GM18520 (cell line): ENCODE data around the gene ZBTB49.

Experiments
- ATAC-seq: cut with Tn5 transposase; IDR thresholded peaks from one replicate; pipeline ENCODE4 v1.9.1; 2021; ENCODE audit not compliant: unreplicated experiment

The ZBTB49 gene

DNA sequence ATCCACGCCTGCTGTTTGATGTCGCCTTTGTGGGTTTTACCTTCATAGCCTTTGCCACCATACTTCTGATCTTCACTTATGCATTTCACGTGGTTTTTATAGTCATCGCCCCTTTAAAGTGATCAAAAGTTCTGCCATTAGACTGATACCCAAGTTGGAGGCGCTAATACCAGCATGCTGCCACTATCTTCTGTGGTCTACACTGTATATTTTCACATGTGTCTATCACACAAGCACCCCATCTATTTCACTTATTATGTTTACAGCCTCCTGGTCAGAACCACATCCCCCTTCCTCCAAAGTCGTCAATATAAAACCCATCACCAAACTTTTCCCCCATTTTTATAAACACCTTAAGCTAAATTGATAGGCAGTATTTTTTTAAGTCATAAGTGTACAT, 8.3 kb upstream of the ZBTB49 start:
- no peak for ATAC-seq

- ATAC-seq = no peak
Measured at GRCh38 chr4:4284827-4285618, 5.0 kb upstream of the ZBTB49 start.

- no peak for ATAC-seq
Measured at GRCh38 chr4:4288098-4288497, 2.0 kb upstream of the ZBTB49 start.

DNA sequence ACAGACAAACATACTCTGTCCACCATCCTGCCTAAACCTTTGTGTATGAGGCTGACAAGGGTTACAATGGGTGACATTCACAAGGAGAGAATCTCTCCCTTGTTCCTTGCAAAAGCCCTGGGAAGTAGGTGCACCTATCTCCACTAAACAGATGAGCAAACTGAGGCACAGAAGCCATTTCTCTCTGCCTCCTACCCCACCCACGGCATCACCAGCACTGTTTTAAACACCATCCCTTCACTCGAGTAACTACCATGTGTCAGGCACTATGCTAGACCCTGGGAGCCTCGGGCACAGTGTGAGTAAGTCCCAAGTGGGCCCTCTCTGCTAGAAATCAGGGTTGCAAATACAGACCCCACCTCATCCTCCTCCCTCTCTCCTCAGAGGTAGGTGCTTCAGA, 996 bp upstream of the ZBTB49 start:
- no peak for ATAC-seq

DNA sequence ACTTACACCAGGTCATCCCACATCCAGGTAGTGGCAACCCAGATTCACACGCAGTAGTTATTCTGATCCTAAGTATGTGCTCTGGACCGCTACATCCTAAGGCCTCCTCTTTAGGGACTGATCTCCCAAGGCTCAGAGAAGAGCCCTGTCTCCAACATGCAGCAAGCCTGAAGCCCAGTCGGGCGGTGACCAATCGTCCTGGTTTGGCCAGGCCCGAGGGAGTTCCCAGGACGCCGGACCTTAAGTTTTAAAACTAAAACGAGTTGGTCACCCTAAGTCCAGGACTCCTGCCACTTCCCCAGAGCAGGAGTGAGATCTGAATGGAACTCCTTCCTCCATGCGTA, 482 bp upstream of the ZBTB49 start:
- ATAC-seq = peak; percentile 6

DNA sequence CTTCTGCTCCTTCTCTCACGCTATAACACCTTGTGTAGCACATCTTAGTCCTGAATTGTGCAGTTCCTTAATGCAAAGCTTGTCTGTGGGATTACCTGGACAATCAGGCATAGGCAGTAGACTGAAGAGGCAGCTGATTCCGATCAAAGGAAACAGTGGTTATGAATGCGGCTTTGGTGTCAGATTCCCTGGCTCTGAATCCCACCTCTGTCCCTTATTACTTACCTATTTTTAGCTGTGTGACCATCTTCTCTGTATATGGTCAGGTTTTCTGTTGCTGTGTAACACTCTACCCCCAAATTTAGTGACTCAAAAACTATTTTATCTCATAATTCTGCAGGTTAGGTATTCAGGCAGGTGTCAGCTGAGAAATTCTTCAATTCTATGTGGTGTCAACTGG, 3.2 kb downstream of the ZBTB49 start:
- ATAC-seq = no peak

GRCh38 chr4:4296283-4296846, 6.3 kb downstream of the ZBTB49 start:
- ATAC-seq = no peak

DNA sequence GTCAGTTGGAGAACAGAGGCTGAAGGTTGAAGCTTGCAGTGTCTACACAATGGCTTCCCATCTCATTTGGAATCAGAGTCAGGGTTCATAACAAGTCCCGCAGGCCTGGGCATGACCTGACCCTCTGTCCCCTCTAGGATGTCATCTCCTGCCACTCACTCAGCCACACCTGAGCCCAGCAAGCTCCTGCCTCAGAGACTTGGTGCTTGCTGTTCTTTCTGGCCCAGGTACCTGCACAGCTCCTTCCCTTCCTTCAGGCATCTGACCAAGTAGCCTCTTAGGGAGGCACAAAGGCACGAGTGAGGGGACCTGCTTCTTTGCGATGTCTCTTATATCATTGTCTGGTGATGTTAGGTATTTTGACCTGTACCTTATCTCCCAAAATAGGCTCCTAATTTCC, 9.0 kb downstream of the ZBTB49 start:
- no peak for ATAC-seq

DNA sequence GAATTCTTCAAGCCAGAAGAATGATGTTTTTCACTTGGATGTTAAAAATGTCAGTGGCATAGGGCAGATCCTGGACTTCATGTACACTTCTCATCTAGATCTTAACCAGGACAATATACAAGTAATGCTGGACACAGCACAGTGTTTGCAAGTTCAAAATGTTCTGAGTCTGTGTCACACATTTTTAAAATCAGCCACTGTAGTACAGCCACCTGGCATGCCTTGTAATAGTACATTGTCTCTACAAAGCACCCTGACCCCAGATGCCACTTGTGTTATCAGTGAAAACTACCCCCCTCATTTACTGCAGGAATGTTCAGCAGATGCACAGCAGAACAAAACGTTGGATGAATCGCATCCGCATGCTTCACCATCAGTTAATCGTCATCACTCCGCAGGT, 11.9 kb downstream of the ZBTB49 start:
- ATAC-seq = no peak

DNA sequence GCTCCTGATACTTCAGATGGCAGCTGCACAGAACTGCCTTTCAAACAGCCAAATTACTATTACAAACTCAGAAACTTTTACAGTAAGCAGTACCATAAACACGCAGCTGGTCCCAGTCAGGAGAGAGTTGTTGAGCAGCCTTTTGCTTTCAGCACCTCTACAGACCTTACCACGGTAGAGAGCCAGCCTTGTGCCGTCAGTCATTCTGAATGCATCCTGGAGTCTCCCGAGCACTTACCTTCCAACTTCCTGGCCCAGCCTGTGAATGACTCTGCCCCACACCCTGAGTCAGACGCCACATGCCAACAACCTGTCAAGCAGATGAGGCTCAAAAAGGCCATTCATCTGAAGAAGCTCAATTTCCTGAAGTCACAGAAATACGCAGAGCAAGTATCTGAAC, 12.4 kb downstream of the ZBTB49 start:
- ATAC-seq = no peak

- ATAC-seq = no peak
Measured at GRCh38 chr4:4306920-4307319, 16.9 kb downstream of the ZBTB49 start.

- no peak for ATAC-seq
Measured at GRCh38 chr4:4308800-4309441, 18.9 kb downstream of the ZBTB49 start.

DNA sequence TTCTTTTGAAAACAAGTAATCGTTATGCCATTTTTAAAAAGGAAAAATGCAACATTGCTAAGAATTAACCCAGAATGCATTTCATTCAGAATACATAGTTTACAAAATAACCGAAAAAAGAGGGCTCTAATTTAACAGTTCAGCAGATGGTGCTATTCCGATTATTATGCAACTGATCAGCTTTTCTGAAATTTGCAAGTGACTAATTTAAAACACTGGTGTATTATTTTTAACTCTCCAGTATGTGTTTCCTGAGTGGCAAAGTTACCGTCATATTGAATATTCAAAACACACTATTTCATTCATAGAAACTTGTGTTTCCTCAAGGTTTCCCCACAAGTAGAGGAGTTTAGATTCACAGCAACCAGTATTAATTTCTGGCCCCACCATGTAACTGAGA, 21.1 kb downstream of the ZBTB49 start:
- ATAC-seq = no peak

GRCh38 chr4:4315461-4316149, 25.6 kb downstream of the ZBTB49 start:
- no peak for ATAC-seq

DNA sequence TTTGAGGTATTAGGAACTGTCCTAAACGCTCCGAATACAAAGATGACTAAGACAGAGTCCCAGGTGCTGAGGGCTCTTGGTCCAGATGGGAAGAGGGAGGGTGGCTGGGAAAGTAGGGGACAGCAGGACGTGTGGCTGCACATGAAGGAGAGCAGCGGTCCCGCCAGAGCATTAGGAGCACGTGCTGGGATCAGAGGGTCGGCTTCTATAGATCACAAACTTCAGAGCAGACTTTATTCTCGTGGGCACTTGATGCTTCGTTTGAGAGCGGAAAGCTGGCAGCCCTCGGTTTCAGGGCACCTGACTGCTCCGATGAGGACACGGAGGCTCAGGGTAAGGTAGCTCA, 26.1 kb downstream of the ZBTB49 start:
- no peak for ATAC-seq

DNA sequence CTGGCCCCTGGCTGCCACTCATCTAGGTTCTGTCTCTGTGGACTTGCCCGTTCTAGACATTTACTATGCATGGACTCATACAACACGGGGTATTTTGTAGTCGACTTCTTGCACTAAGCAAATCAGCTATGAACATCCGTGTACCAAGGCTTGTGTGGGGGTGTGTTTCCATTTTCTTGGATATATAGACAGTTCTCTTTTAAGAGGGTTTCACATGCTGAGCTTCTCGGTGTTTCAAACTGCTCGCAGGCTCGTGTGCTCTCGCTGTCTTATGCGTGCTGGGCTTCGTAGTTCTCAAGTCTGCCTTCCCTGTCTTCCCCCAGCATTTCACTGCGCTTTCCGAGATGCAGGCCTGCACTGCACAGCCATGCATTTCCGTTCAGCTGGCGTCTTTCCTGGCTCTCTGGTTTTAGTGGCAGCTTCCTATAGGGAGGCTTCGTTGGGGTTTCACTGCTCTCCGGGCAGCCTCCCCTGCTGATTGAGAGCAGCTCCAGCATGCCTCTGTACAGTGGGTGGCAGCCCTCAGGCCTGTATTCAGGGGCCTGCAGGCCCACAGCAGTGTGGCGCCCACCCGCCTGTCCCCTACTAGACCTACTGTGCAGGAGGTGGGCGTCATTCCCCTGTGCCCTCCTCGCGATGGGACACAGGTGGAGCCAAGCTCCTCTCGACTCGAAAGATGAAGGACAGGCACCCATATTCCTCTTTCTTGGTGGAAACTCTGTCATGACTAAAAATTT, 27.6 kb downstream of the ZBTB49 start:
- ATAC-seq = no peak

- ATAC-seq = no peak
Measured at GRCh38 chr4:4320528-4320927, 30.5 kb downstream of the ZBTB49 start.

- no peak for ATAC-seq
Measured at GRCh38 chr4:4320951-4321714, 31.1 kb downstream of the ZBTB49 start.

DNA sequence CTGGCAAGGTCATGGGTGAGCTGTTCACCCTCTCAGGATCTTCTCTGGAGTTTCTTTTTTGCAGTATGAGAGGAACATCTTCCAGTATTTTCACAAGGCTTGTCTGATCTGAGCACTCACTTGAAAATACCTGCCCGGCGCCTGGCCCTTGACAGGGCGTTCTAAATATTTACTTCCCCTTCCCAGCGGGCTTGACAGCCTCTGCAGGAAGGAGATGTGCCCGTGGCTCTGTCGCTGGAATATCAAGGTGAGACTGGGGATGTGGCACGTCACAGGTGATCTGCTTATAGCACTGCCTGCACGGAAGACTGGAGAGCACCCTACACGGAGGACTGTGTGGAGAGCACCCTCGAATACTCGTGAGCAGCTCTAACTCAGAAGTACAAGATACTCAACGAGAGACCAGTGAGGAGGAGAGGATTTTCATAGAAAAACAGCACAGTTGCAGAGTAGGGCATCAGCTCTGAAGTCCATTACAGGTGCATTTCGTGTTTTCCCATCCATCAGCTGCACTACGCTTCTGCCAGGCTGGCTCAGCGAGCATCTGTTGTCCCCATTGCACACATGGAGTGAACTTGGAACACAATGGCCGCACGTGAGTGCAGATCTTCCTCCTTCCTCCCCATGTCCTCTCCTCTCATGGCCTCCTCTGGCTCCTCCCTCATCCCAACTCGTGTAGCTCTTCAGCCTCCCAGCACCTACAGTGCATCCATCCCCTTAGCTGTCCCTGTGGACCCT, 32.1 kb downstream of the ZBTB49 start:
- no peak for ATAC-seq
